GM20000 (cell line): ENCODE results near the gene PIK3C3.

Experiments
- DNase-seq: peaks from one replicate; pipeline ENCODE4 v3.0.0; 2012; ENCODE audit warnings: low spot score
- CTCF ChIP-seq: IDR thresholded peaks from 2 replicates; pipeline ENCODE4 v1.5.1; 2012; ENCODE audit warnings: mild to moderate bottlenecking, control low read depth; ENCODE audit errors: extremely low read depth, missing control alignments

Gene PIK3C3

GRCh38 chr18:41977233-41977632, 22.2 kb downstream of the PIK3C3 start:
- TF ChIP-seq CTCF: no peak
- no peak for DNase-seq

- peak; percentile 20 for DNase-seq
- no peak for TF ChIP-seq CTCF
Measured at GRCh38 chr18:41982942-41983660, 28.1 kb downstream of the PIK3C3 start.

GRCh38 chr18:41985914-41986313, 30.9 kb downstream of the PIK3C3 start:
- TF ChIP-seq CTCF: no peak
- no peak for DNase-seq

GRCh38 chr18:41989508-41989907, 34.5 kb downstream of the PIK3C3 start:
- DNase-seq: no peak
- TF ChIP-seq CTCF: no peak

GRCh38 chr18:41992066-41992465, 37.0 kb downstream of the PIK3C3 start:
- peak; percentile 20 for DNase-seq
- no peak for TF ChIP-seq CTCF

- TF ChIP-seq CTCF: no peak
- no peak for DNase-seq
Measured at GRCh38 chr18:41992703-41993102, 37.7 kb downstream of the PIK3C3 start.

- no peak for TF ChIP-seq CTCF
Measured at GRCh38 chr18:41993151-41993550, 38.1 kb downstream of the PIK3C3 start.

More at GRCh38 chr18:41993151-41993550, 38.1 kb downstream of the PIK3C3 start:
- DNase-seq: no peak
